GM18907 (cell line): ENCODE results near the gene FRG1.
"Not testable (repeated sequence)": the region's sequence is repeated elsewhere in the genome, so short reads cannot be mapped to it uniquely, and the experiment has no call there.

Experiments
- ATAC-seq: cut with Tn5 transposase; IDR thresholded peaks from one replicate; pipeline ENCODE4 v1.9.1; 2021; ENCODE audit warnings: mild to moderate bottlenecking, moderate library complexity; ENCODE audit not compliant: unreplicated experiment

Gene FRG1

DNA sequence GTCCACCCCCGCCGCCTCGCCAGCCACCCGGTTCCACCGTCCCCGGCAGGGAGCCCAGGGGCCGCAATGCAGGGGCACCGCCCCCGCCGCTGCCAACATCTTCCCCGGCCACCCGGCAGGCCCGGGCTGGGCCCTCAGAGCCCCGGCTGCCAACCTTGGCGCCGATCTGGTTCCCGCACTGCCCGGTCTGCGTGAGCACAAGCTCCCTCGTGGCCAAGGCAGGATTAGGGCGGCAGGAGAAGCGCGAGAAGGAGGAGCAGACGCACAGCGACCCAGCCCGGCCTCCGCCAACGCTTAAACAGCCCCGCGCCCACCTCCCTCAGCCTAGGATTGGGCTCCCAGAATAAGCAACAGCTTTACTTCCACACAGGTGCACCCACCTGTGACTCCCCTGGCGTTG lies 44.0 kb downstream of the FRG1 start:
- not testable (repeated sequence) for ATAC-seq

- ATAC-seq: not testable (repeated sequence)
These were observed 45.1 kb downstream of the FRG1 start for GRCh38 chr4:189985651-189986243.

DNA sequence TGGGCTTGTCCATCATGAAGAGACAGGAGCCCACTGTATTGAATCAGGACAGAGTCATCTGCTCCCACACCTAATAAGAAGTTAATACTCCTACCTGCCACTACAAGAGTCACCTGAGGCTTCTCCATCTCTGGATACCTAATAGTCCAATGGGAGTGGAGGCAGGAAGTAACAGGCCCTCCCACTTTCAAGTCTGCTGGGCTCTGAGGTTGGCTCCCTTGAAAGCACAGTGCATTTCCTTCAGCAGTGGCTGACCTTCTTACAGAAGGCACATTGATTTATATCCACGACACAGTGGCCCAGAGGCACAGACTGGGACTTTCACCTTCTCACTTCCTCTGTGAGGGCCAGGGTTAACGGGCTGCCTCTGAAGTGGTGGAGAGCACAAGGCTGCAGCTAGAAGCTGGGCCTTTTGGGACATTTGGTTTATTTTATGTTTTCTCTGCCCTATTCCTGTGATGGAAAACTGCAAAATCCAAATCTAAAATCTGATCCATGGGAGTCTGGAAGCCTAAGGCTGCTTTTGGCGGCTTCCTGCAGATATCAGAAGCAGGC lies 48.3 kb downstream of the FRG1 start:
- no peak for ATAC-seq

GRCh38 chr4:189989941-189990340 lies 49.3 kb downstream of the FRG1 start:
- ATAC-seq: not testable (repeated sequence)
